ENCODE results near the gene ARHGEF2. TPM values are rescaled to one million over a fixed set of nuclear protein-coding genes. Genes with fewer than 3 reads are reported as not detected.

The ARHGEF2 gene
- total RNA-seq, 3 donors from 2014 or later: 79.7 to 132 (median 90.5) TPM

DNA sequence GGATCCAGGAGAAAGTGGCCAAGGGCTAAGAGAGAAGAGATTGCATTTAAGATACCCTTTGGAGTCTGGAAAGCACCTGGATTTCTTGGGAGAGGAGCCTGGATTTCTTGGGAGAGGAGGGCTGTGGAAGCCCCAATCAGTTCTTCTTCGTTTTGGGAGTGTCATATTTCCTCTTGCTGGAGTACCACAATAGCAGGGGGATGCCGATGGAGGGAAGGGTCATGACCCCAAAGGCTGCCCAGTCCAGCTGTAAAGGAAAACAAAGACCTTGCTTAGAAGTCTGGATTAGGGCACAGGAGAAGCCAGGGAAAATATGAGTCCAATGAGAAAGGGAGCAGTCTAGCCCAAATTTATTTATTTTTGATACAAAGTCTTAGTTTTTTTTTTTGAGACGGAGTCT lies 31.1 kb upstream of the ARHGEF2 start:
- Histone ChIP-seq H3K9me3 (no peaks in the 10 kb centered on the region), H3K4me1 (ENCODE audit: low read depth) (peaks cover 6% of the 10 kb centered on the region), H3K4me3 (no peak overlapping the region), H3K36me3 (ENCODE audit: low read depth) (peaks cover 14% of the 10 kb centered on the region)
- no peak for DNase-seq
- intact Hi-C loops (cut with DNase I, micrococcal nuclease): no loop called here
- no peak for ATAC-seq
- TF ChIP-seq, protein P1, sequence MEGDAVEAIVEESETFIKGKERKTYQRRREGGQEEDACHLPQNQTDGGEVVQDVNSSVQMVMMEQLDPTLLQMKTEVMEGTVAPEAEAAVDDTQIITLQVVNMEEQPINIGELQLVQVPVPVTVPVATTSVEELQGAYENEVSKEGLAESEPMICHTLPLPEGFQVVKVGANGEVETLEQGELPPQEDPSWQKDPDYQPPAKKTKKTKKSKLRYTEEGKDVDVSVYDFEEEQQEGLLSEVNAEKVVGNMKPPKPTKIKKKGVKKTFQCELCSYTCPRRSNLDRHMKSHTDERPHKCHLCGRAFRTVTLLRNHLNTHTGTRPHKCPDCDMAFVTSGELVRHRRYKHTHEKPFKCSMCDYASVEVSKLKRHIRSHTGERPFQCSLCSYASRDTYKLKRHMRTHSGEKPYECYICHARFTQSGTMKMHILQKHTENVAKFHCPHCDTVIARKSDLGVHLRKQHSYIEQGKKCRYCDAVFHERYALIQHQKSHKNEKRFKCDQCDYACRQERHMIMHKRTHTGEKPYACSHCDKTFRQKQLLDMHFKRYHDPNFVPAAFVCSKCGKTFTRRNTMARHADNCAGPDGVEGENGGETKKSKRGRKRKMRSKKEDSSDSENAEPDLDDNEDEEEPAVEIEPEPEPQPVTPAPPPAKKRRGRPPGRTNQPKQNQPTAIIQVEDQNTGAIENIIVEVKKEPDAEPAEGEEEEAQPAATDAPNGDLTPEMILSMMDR (IDR thresholded peaks at IDR 0.05): no peak

DNA sequence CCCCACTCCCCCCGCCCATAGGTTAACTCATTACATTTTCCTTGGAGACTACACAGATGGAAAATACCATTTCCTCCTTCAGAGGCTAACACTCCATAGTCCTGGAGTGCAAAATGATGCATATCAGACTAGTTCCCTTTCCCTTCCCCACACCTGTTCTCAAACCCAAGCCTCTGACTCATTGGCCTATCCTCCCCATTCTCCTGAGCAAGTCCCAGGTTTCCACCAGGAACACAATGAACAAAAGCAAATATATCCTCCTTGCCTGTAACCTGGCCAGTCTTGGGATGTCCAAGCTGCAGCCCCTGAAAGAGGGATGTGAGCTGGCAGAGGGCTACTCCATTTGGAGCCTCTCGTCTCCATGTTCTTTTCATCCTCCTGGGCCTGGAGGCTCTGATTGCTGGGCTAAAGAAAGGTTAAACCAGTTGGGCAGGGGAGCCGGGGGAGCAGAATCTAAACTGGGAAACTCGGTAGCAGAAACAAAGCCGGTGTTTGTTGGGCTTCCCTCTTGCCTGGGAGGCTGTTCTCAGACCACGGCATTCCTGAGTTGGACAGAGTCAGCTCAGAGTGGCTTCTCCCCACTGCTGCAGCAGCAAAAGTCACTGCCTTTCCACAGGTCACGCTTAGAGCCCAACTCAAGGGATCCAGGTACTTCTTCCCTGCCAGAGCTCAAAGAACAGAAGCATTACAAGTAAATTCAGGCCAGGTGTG lies 28.5 kb upstream of the ARHGEF2 start:
- DNase-seq: no peak
- peak; percentile 12 for ATAC-seq
- TF ChIP-seq, protein P1 (IDR thresholded peaks at IDR 0.05): no peak
- Histone ChIP-seq H3K9me3 (no peaks in the 10 kb centered on the region), H3K4me1 (ENCODE audit: low read depth) (peaks cover 6% of the 10 kb centered on the region), H3K4me3 (no peak overlapping the region), H3K36me3 (ENCODE audit: low read depth) (peaks cover 14% of the 10 kb centered on the region)
- intact Hi-C loops (cut with DNase I, micrococcal nuclease): no loop called here

DNA sequence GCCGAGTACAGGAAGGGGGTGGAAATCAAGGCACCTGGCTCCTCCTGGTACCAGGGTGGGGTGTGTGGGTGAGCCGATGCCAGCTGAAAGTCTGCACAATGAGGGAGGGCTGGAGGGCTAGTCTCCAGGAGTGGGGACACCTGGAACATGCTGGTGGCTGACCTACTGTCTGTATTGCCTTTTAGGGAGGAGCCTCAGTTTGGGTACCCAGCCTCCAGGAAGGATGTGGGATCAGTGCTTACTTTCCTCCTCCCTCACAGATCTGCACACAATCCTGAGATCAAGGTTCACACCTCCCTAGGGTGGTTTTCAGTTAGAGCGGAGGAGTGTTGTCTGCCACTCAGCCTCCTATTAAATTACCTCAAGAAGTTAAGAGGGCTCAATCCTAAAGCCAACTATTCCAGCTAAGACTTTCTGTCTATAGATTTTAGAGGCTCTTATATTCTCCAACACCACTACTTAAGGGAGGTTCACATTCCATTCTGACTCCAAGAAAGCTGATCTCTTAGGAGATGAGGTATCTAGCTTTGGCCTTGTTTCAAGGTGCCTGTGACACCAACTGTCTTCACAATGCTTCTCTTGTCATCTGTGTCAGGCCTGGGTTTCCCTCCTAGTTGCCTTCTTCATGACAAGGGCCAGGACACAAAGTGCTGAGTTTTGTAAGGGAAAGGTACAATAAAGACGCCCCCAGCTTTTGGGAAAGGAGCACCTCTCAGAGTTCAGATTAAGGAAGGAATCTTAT lies 26.7 kb upstream of the ARHGEF2 start:
- Histone ChIP-seq H3K4me3 (no peak overlapping the region), H3K4me1 (ENCODE audit: low read depth) (peaks cover 6% of the 10 kb centered on the region), H3K9me3 (no peaks in the 10 kb centered on the region), H3K36me3 (ENCODE audit: low read depth) (no peaks in the 10 kb centered on the region)
- DNase-seq: peak; percentile 60 to 67 (median 65)
- TF ChIP-seq, protein P1 (IDR thresholded peaks at IDR 0.05): no peak
- ATAC-seq: peak; percentile 77
- intact Hi-C loops (cut with DNase I, micrococcal nuclease): no loop called here

DNA sequence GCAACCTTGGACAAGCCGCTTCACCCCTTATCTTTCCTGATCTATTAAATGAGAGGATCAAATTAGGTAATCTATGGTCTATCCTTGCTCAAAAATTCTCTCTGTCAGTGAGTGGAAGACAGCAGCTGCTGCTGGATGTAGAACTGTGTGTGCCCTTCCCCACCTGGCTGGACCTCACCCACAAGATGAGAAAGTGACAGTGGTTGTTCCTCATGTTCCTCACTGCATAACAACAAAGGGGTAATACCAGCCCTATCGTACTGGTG lies 25.5 kb upstream of the ARHGEF2 start:
- intact Hi-C loops (cut with DNase I, micrococcal nuclease): no loop called here
- no peaks in the 10 kb centered on the region for H3K9me3 ChIP-seq
- peaks cover 6% of the 10 kb centered on the region for H3K4me1 ChIP-seq (ENCODE audit: low read depth)
- H3K4me3 ChIP-seq: no peak overlapping the region
- ATAC-seq (no peak), DNase-seq (peak in 1 of 3 donors; percentile 25)
- TF ChIP-seq, protein P1 (IDR thresholded peaks at IDR 0.05): no peak
- no peaks in the 10 kb centered on the region for H3K36me3 ChIP-seq (ENCODE audit: low read depth)

DNA sequence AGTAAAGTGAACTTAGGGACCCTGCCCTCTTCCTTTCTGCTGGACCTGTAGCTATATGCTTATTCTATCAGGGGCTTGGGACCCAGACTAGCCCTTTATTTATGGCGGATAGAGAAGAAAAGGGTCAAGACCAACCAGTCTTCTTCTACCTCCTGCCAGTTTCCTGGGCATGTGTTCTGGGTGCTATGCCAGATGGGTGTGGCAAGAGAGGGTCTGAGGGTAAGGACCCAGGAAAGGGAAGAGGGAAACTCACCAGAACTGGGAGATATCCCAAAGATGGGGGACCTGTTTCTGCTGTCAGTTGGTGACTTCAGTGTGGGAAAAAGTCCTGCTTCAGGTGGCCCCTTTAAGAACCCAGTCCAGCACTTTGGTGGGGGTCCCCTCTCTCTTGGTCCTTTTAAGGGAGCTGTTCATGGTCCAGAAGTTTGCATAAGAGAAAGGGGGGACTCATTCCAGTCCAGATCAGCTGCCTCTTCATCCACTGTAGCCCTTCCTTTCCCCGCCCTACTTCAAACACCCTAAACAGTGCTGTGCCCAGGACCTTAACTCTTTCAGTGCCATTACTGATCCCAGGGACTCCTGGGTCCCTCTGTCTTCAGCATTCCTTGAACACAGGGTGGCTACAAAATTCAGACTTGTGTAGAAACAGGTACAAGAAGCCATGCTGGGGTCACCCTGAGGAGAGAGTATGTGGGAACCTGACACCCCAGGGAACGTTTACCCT lies 24.0 kb upstream of the ARHGEF2 start:
- TF ChIP-seq, protein P1 (IDR thresholded peaks at IDR 0.05): no peak
- no peak overlapping the region for H3K4me3 ChIP-seq
- H3K9me3 ChIP-seq: no peaks in the 10 kb centered on the region
- DNase-seq (peak in 1 of 3 donors; percentile 67), ATAC-seq (peak; percentile 68)
- no peaks in the 10 kb centered on the region for H3K36me3 ChIP-seq (ENCODE audit: low read depth)
- H3K4me1 ChIP-seq (ENCODE audit: low read depth): peaks cover 6% of the 10 kb centered on the region
- intact Hi-C loops (cut with DNase I, micrococcal nuclease): no loop called here
